NCI-H226 (cell line): Measurements from ENCODE around the gene CRYL1.
A peak's percentile ranks its signal among the peaks of the same experiment; 100 is the strongest.

ENCODE experiments used
- DNase-seq: peaks from one replicate; pipeline ENCODE4 v3.0.0-alpha.2; 2015

The CRYL1 gene

GRCh38 chr13:20491926-20492435, 33.7 kb downstream of the CRYL1 start:
- DNase-seq: no peak

- DNase-seq: peak; percentile 6
Measured at GRCh38 chr13:20489185-20489820, 36.4 kb downstream of the CRYL1 start.

- no peak for DNase-seq
Measured at GRCh38 chr13:20487927-20488326, 37.7 kb downstream of the CRYL1 start.

GRCh38 chr13:20482787-20483186, 42.9 kb downstream of the CRYL1 start:
- DNase-seq: no peak

- no peak for DNase-seq
Measured at GRCh38 chr13:20482275-20482761, 43.3 kb downstream of the CRYL1 start.

- no peak for DNase-seq
Measured at GRCh38 chr13:20477394-20477793, 48.3 kb downstream of the CRYL1 start.

- DNase-seq: no peak
Measured at GRCh38 chr13:20475927-20476691, 49.5 kb downstream of the CRYL1 start.

GRCh38 chr13:20474515-20474914, 51.1 kb downstream of the CRYL1 start:
- no peak for DNase-seq

- no peak for DNase-seq
Measured at GRCh38 chr13:20473888-20474287, 51.8 kb downstream of the CRYL1 start.

- DNase-seq: no peak
Measured at GRCh38 chr13:20473139-20473538, 52.5 kb downstream of the CRYL1 start.

- no peak for DNase-seq
Measured at GRCh38 chr13:20472531-20472930, 53.1 kb downstream of the CRYL1 start.

GRCh38 chr13:20470136-20470535, 55.5 kb downstream of the CRYL1 start:
- no peak for DNase-seq

- no peak for DNase-seq
Measured at GRCh38 chr13:20466371-20466770, 59.3 kb downstream of the CRYL1 start.

GRCh38 chr13:20465218-20465879, 60.3 kb downstream of the CRYL1 start:
- DNase-seq: no peak

GRCh38 chr13:20462921-20463320, 62.7 kb downstream of the CRYL1 start:
- DNase-seq: no peak

- DNase-seq: no peak
Measured at GRCh38 chr13:20462533-20462915, 63.1 kb downstream of the CRYL1 start.

- DNase-seq: peak; percentile 7
Measured at GRCh38 chr13:20461860-20462532, 63.7 kb downstream of the CRYL1 start.

GRCh38 chr13:20461481-20461859, 64.2 kb downstream of the CRYL1 start:
- peak; percentile 11 for DNase-seq

- no peak for DNase-seq
Measured at GRCh38 chr13:20460761-20461160, 64.9 kb downstream of the CRYL1 start.

GRCh38 chr13:20457670-20458069, 68.0 kb downstream of the CRYL1 start:
- DNase-seq: no peak

GRCh38 chr13:20456737-20457136, 68.9 kb downstream of the CRYL1 start:
- no peak for DNase-seq

GRCh38 chr13:20451397-20451796, 74.3 kb downstream of the CRYL1 start:
- no peak for DNase-seq

GRCh38 chr13:20448470-20448869, 77.2 kb downstream of the CRYL1 start:
- no peak for DNase-seq
